ENCODE results near the gene ATAD3C. TPM values are rescaled to one million over a fixed set of nuclear protein-coding genes. Genes with fewer than 3 reads are reported as not detected.
"Not testable (repeated sequence)": the region's sequence is repeated elsewhere in the genome, so short reads cannot be mapped to it uniquely, and the experiment has no call there.

Gene ATAD3C
- total and polyA plus RNA-seq, 2 donors (not counting 3 experiments of a cell fraction or from before 2014, with no cell fraction given), result 0.01 TPM; not detected in 1

DNA sequence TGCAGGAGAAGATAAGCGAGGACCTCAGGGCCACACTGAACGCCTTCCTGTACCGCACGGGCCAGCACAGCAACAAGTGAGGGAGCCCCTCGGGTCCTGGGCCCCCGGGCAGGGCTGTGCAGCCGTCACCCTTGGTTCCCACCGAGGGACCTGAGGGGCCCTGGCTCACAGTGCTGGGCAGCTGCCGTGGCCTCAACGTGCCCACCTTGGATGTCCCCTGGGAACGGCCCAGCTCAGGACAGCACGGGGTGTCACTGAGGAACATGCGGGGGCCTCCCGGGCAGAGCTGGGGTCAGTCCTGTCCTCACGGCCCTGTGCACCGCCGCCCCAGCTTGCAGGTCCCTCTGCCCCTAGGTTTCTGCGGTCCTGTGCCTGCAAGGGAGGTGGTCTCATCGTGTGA lies 9.7 kb downstream of the ATAD3C start:
- BruUV-seq (replicated peaks); H3K27ac ChIP-seq (ENCODE audit: insufficient read depth, low read depth, low read length); H3K4me2 ChIP-seq (ENCODE audit: insufficient read depth, low read length); H3K9me1 ChIP-seq (replicated peaks; ENCODE audit: control insufficient read depth, extremely low read depth, insufficient read depth, low read length); H3K4me3 ChIP-seq (replicated peaks in 1 of 3; ENCODE audit: insufficient read depth in 1 of 3, low read depth in 1 of 3, low read length in 3 of 3); H4K20me1 ChIP-seq (replicated peaks; ENCODE audit: control insufficient read depth, extremely low read depth, insufficient read depth, low read length); H3K36me3 ChIP-seq (ENCODE audit: control insufficient read depth in 2 of 2, extremely low read depth in 1 of 2, insufficient read depth in 2 of 2, low read length in 2 of 2); H3K9me3 ChIP-seq (replicated peaks; ENCODE audit: control insufficient read depth, insufficient read depth, low read length); H3K27me3 ChIP-seq (ENCODE audit: control insufficient read depth in 2 of 2, insufficient read depth in 2 of 2, low read length in 2 of 2); H2AFZ ChIP-seq (ENCODE audit: low read depth, low read length); CTCF ChIA-PET; FAIRE-seq; H3K4me1 ChIP-seq (ENCODE audit: control insufficient read depth, extremely low read depth, insufficient read depth, low read length); intact Hi-C loops (cut with micrococcal nuclease); H3K9ac ChIP-seq (replicated peaks; ENCODE audit: extremely low read depth, insufficient read depth, low read length); dilution Hi-C loops (cut with MboI; ENCODE audit: extremely low pct_ligation_motif_present, low sequenced_read_pairs); H3K79me2 ChIP-seq (ENCODE audit: control insufficient read depth, insufficient read depth, low read length); DNase-seq (ENCODE audit: low read depth, low spot score); POLR2A ChIA-PET: not testable (repeated sequence)

DNA sequence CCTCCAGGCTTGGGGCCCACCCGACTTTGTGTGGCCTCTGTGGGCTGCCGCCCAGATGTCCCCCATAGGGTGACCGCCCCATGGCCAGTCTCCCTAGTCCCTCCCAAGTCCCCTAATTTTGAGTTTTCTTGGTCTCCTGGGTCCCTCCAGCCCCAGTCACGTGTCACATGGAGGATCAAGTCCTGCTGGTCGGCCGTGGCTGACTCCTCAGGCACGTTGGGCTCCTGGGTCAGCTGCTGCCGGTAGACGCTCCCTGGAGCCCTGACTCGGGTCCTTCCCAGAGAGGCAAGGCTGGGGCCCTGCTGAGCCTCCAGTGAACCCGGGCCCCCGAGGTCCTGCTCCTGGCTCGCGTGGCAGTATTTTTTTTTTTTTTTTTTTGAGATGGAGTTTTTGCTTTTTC lies 10.2 kb downstream of the ATAD3C start:
- H3K36me3 ChIP-seq (ENCODE audit: control insufficient read depth in 2 of 2, extremely low read depth in 1 of 2, insufficient read depth in 2 of 2, low read length in 2 of 2); intact Hi-C loops (cut with micrococcal nuclease); H3K4me1 ChIP-seq (ENCODE audit: control insufficient read depth, extremely low read depth, insufficient read depth, low read length); H3K4me2 ChIP-seq (ENCODE audit: insufficient read depth, low read length); H3K27me3 ChIP-seq (ENCODE audit: control insufficient read depth in 2 of 2, insufficient read depth in 2 of 2, low read length in 2 of 2); BruUV-seq (replicated peaks); H2AFZ ChIP-seq (ENCODE audit: low read depth, low read length); CTCF ChIA-PET; FAIRE-seq; H3K4me3 ChIP-seq (replicated peaks in 1 of 3; ENCODE audit: insufficient read depth in 1 of 3, low read depth in 1 of 3, low read length in 3 of 3); H3K9me3 ChIP-seq (replicated peaks; ENCODE audit: control insufficient read depth, insufficient read depth, low read length); DNase-seq (ENCODE audit: low read depth, low spot score); H3K79me2 ChIP-seq (ENCODE audit: control insufficient read depth, insufficient read depth, low read length); POLR2A ChIA-PET; dilution Hi-C loops (cut with MboI; ENCODE audit: extremely low pct_ligation_motif_present, low sequenced_read_pairs); H3K9ac ChIP-seq (replicated peaks; ENCODE audit: extremely low read depth, insufficient read depth, low read length); H3K9me1 ChIP-seq (replicated peaks; ENCODE audit: control insufficient read depth, extremely low read depth, insufficient read depth, low read length); H4K20me1 ChIP-seq (replicated peaks; ENCODE audit: control insufficient read depth, extremely low read depth, insufficient read depth, low read length); H3K27ac ChIP-seq (ENCODE audit: insufficient read depth, low read depth, low read length): not testable (repeated sequence)

DNA sequence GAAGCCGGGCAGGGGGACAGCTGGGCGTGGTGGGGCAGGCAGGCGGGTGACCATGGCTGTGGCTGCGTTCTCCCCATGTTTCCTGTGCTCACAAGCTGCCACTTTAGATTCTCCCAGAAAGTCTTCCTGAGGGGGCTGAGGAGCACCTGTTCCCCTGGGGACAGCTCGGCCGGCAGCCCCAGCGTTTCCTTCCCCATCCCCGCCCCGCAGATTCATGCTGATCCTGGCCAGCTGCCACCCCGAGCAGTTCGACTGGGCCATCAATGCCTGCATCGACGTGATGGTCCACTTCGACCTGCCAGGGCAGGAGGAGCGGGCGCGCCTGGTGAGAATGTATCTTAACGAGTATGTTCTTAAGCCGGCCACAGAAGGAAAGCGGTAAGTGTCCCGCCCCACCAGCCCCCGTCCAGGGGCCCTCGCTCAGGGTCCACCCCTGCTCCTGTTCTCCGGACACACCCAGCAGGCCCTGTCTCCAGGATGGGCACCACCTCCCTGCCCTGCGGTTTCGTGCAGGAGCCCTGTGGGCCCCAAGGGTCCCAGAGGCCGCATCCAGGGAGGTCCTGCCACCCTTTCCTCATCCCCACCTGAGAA lies 11.1 kb downstream of the ATAD3C start:
- no peak overlapping the region for H3K9ac ChIP-seq (replicated peaks; ENCODE audit: extremely low read depth, insufficient read depth, low read length)
- BruUV-seq (replicated peaks), result no TSS peak
- H3K36me3 ChIP-seq (ENCODE audit: control insufficient read depth in 2 of 2, extremely low read depth in 1 of 2, insufficient read depth in 2 of 2, low read length in 2 of 2), result no peaks in the 10 kb centered on the region
- POLR2A ChIA-PET, result no interaction called here
- H2AFZ ChIP-seq (ENCODE audit: low read depth, low read length), result no peak overlapping the region
- CTCF ChIA-PET, result no interaction called here
- dilution Hi-C loops (cut with MboI; ENCODE audit: extremely low pct_ligation_motif_present, low sequenced_read_pairs) (no loop called here), intact Hi-C loops (cut with micrococcal nuclease) (no loop called here)
- no peaks in the 10 kb centered on the region for H4K20me1 ChIP-seq (replicated peaks; ENCODE audit: control insufficient read depth, extremely low read depth, insufficient read depth, low read length)
- no peak overlapping the region for H3K4me2 ChIP-seq (ENCODE audit: insufficient read depth, low read length)
- H3K4me1 ChIP-seq (ENCODE audit: control insufficient read depth, extremely low read depth, insufficient read depth, low read length), result no peaks in the 10 kb centered on the region
- no peaks in the 10 kb centered on the region for H3K9me1 ChIP-seq (replicated peaks; ENCODE audit: control insufficient read depth, extremely low read depth, insufficient read depth, low read length)
- FAIRE-seq (no peak), DNase-seq (ENCODE audit: low read depth, low spot score) (no peak)
- H3K79me2 ChIP-seq (ENCODE audit: control insufficient read depth, insufficient read depth, low read length), result no peaks in the 10 kb centered on the region
- H3K4me3 ChIP-seq (replicated peaks in 1 of 3; ENCODE audit: insufficient read depth in 1 of 3, low read depth in 1 of 3, low read length in 3 of 3), result no peak overlapping the region
- no peaks in the 10 kb centered on the region for H3K9me3 ChIP-seq (replicated peaks; ENCODE audit: control insufficient read depth, insufficient read depth, low read length)
- H3K27me3 ChIP-seq (ENCODE audit: control insufficient read depth in 2 of 2, insufficient read depth in 2 of 2, low read length in 2 of 2), result no peaks in the 10 kb centered on the region
- no peak overlapping the region for H3K27ac ChIP-seq (ENCODE audit: insufficient read depth, low read depth, low read length)
- TF ChIP-seq, protein P1, sequence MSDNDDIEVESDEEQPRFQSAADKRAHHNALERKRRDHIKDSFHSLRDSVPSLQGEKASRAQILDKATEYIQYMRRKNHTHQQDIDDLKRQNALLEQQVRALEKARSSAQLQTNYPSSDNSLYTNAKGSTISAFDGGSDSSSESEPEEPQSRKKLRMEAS (IDR thresholded peaks at IDR 0.05; ENCODE audit: insufficient read depth, insufficient read length), result no peak
- TF ChIP-seq FOS (IDR thresholded peaks at IDR 0.05; ENCODE audit: borderline replicate concordance, insufficient read depth, low read length), result no peak
- TF ChIP-seq, protein P2, sequence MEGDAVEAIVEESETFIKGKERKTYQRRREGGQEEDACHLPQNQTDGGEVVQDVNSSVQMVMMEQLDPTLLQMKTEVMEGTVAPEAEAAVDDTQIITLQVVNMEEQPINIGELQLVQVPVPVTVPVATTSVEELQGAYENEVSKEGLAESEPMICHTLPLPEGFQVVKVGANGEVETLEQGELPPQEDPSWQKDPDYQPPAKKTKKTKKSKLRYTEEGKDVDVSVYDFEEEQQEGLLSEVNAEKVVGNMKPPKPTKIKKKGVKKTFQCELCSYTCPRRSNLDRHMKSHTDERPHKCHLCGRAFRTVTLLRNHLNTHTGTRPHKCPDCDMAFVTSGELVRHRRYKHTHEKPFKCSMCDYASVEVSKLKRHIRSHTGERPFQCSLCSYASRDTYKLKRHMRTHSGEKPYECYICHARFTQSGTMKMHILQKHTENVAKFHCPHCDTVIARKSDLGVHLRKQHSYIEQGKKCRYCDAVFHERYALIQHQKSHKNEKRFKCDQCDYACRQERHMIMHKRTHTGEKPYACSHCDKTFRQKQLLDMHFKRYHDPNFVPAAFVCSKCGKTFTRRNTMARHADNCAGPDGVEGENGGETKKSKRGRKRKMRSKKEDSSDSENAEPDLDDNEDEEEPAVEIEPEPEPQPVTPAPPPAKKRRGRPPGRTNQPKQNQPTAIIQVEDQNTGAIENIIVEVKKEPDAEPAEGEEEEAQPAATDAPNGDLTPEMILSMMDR (IDR thresholded peaks at IDR 0.05; ENCODE audit: extremely low read depth in 1 of 2, insufficient read depth in 1 of 2, low read depth in 1 of 2, low read length in 2 of 2), result no peak
- no peak for TF ChIP-seq POLR2A (IDR thresholded peaks at IDR 0.05; ENCODE audit: low read depth, low read length)

Data from endothelial cell of umbilical vein (primary cell).